Occipital lobe (tissue), 2 donors: Measurements from ENCODE around the gene SPDYE2. TPM values are rescaled to one million over a fixed set of nuclear protein-coding genes. Genes with fewer than 3 reads are reported as not detected.
"Not testable (repeated sequence)": the region's sequence is repeated elsewhere in the genome, so short reads cannot be mapped to it uniquely, and the experiment has no call there.

Experiments used
- DNase-seq: peaks from one replicate; lab custom pipeline; 2025; lab: John Stamatoyannopoulos, UW
- total RNA-seq: library from RNA; depleted of rRNA; stranded (reverse); fragments of >200 nt; gene quantifications from one replicate; pipeline ENCODE4 v1.2.3, GENCODE V29; 2014

The SPDYE2 gene, protein sequence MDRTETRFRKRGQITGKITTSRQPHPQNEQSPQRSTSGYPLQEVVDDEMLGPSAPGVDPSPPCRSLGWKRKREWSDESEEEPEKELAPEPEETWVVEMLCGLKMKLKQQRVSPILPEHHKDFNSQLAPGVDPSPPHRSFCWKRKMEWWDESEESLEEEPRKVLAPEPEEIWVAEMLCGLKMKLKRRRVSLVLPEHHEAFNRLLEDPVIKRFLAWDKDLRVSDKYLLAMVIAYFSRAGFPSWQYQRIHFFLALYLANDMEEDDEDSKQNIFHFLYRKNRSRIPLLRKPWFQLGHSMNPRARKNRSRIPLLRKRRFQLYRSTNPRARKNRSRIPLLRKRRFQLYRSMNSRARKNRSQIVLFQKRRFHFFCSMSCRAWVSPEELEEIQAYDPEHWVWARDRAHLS
- total RNA-seq, result not detected

DNA sequence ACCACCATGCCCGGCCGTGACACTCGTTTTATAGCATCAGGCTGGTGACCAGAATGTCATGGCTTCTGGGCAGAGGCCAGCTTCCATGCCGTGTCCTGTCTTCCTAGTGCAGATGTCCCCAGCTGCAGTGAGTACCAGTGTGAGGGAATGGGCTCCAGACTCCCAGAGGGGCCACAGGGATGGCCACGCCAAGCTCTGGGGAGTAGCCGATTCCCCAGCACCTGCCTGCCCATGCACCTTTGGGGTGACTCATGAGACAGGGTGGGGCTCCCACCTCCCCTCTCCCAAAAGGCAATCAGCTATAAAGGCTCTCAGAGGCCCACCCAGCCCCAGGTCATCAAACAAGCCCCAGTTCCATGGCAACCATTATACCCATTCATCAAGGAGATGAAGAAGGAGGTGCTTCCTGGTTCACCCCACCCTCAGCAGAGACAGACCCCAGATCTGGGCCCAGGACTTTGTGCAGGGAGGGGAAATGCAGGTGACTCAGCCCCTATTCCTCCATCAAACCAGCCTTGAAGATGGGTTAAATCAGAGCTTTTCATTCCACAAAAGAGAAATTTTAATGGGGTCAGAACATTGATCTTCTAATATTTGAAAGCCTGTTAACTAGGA is at the start of gene SPDYE2:
TSS of gene SPDYE2 (plus strand) at position 419 of the 615 bp plus-strand sequence. CDS start 2,030 bp downstream, outside the sequence.
- DNase-seq, result not testable (repeated sequence)

DNA sequence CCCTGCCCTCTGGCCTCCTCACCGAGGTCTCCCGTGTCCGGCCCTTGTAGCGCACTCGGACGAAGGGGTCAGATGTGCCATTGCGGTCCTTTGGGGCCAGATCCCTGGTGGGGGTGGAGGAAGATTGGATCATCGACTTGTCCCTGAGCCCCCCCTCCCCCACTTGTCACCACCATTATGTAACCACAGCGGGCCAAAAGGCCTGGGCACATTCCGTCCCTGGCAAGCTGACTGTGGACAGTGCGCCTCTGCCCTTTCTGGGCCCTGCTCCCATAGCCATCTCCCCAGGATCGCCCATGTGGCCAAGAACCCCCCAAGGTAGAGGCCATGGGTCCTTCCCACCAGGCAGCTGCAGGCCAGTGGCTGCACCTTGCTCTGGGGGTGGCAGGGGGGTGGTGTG is 47.9 kb upstream of the SPDYE2 start:
- DNase-seq, result not testable (repeated sequence)

DNA sequence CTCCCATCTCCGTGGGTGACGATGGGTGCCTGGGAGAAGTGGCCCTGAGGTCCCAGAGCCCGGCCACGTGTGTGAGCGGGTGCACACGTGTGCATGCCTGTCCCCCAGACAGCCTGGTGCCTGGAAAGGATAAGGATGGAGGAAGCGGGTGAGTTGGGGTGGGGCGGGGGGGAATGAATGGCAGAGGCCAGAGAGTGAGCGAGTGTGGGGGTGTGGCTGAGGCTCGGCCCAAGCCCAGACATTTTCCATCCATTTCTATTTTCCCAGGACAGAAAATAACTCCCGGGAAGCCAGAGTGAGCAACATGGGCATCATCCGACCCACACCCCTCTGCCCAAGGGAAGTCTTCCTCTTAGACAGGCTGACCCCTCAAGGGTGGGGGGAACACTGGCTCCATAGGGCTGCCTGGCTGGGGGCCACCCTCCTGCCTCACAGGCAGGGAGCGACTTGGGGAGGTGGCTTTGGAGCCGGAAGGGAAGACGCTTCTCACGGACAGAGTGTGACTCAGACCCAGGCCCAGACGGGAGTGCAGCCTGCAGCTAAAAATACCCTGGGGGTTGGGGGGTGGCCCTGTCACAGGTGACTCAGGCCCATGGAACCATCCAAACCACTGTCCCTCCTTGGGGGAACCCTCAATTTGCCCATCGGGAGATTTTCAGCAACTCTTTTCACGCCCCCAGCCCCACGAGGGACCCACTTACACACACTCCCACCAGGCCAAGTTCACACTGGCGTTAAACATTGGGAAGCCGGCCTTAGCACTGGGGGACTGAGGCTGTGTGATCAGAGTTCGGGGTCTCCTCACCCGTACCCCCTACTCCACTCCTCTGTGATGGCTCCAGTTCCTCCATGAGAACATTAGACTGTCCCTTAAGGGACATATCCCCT is 45.5 kb upstream of the SPDYE2 start:
- not testable (repeated sequence) for DNase-seq

DNA sequence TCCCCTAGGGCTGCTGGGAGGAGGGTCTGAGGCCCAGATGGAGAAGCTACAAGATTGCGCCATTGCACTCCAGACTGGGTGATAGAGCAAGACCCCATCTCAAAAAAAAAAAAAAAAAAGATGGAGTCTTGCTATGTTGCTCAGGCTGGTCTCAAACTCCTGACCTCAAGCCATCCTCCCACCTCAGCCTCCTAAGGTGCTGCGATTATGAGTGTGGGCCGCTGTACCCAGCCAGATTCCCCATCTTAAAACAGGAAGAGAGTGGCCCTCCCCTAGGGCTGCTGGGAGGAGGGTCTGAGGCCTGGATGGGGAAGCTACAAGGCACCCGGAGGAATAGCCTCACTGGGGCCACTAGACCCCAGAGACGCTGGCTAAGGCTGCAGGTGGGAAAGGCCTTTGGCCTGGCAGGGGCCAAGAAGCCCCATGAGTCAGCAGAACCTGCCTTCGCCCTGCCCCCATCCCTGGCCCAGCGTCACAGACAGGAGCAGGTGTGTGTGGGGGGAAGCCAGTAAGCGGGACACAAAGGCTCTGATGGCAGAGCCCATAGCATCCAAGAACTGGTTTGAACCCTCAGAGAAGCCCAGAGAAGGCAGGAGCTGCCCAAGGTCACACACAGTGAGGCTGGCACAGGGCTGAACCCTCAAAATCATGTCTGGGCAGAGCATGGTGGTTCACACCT is 43.5 kb upstream of the SPDYE2 start:
- not testable (repeated sequence) for DNase-seq

DNA sequence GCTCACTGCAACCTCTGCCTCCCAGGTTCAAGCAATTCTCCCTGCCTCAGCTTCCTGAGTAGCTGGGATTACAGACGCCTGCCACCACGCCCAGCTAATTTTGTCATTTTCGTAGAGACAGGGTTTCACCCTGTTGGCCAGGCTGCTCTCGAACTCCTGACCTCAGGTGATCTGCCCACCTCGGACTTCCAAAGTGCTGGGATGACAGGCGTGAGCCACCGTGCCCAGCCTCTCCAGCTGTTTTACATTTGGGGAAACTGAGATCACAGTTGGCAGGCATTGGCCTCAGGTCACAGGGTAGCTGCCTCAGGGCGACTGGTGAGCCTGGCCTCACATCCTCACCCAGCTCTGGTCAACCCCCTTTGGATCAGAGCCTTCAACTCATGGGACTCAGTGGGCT is 40.5 kb upstream of the SPDYE2 start:
- not testable (repeated sequence) for DNase-seq

DNA sequence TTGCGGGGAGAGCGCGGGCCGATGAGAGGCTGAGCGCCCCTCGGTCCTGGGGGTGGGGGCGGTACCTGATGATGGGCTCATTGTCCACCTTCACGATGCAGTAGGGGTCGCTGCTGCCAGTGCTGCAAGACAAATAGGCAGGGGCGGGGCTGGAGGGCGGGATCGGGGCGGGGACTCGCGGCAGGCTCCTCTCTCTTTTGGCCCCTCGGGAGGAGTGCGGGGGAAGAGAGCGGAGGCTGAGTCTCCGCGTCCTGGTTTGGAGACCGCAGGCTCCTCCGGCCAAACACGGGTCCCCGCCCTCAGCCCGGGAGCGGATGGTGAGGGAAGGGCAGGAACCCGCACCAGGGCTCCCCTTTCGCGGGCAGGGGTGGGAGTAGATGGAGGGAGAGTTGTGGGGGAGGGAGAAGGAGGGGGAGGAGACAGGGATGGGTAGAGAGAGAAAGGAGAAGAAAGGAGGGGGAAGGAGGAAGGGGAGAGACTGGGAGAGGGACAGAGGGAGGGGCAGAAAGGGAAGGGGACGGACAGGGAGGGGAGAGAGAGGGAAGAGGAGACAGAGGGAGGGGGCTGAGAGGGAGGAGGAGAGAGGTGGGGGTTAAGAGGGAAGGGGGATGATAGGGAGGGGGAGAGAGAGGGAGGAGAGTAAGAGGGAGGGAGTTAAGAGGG is 39.0 kb upstream of the SPDYE2 start:
- not testable (repeated sequence) for DNase-seq

DNA sequence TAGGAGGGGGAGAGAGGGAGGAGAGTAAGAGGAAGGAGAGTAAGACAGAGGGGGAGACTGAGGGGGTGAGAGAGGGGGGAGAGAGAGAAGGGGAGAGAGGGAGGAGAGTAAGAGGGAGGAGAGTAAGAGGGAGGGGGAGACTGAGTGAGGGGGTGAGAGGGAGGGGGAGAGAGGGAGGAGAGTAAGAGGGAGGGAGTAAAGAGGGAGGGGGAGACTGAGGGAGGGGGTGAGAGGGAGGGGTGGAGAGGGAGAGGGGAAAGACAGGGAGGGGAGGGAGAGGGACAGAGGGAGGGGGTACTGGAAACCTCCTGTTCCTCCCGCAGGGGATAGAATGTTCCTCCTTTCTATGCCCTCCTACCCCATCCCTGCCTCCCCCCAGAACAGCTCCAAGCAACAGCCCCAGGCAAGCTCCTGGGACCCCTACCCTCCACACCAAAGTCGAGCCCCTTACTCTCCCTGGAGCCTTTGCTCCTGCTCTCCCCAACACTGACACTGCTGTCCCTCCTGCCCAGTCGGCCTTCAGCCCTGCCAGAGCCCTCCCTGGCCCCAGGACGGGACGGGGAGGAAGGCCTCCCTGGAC is 38.3 kb upstream of the SPDYE2 start:
- DNase-seq, result not testable (repeated sequence)

DNA sequence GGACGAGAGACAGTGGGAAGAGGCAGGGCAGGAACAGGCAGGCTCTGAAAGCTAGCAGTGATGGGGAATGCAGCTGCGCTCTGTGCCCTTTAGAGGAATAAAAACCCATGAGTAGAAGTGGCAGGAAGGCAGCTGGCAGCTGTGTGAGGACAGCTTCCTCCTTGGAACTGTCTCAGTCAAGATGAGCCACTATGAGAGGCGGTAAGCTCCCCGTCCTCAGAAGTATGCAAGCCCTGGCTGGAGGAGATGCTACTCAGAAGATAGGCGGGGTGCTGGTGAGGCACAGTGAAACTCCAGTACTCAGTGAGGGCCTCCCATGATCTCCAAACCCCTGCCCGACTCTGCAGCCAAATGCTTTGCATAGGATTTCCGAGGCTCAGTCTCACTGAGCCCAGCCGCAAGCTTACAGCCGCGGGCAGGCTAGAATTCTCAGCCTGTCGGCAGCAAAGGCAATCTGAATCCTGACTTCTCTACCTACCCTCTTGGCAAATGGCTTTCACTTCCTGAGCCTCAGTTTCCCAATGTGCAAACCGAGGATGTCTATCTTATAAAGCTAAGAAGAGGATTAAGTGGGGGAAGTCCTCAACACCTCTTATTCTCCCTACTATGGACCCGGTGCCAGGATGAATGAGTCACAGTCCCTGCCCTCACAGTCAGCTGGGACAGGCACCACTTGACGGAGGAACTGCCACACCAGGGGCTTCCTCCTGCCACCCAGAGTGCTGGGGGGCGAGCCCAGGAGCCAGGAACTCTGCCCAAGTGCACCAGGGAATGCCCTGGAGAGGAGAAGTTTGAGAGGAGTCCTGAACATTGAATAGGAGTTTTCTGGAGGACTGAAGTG is 35.9 kb upstream of the SPDYE2 start:
- DNase-seq, result not testable (repeated sequence)

DNA sequence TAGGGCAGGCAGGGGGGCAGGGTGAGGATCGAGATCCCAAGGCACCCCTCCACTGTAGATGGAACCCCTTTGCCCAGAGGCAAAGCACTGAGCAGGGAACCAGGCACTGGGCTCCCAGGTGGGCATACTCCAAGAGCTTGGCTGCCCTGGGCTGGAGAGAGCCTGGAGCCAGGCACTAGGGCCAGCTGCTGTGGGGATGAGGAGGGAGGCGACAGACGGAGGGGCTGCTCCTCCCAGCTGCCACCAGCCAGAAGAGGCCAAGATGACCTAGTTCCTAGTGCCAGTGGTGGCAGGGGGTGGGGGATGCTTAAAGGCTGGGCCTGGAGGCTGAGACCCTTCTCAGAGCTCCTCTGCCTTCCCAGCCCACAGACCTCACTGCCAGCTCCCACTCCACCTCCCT is 35.1 kb upstream of the SPDYE2 start:
- not testable (repeated sequence) for DNase-seq

DNA sequence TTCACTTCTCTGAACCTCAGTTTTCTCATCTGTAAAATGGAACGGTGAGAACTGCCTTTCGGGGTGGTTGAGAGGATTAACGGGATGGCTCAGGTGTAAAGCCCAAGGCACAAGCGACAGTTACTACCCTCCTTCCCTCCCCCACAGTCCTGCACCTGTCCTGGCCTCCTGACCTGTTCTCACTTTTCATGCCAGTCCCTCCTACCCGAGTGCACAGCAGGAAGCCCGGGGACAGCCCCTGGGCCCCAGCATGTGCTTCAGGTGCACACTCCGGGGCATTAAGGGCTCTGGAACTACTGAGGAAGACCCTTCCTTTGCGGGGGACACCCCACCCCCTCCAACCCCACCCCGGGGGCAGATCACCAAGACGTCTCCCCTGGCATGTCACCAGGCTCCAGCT is 34.1 kb upstream of the SPDYE2 start:
- DNase-seq, result not testable (repeated sequence)

DNA sequence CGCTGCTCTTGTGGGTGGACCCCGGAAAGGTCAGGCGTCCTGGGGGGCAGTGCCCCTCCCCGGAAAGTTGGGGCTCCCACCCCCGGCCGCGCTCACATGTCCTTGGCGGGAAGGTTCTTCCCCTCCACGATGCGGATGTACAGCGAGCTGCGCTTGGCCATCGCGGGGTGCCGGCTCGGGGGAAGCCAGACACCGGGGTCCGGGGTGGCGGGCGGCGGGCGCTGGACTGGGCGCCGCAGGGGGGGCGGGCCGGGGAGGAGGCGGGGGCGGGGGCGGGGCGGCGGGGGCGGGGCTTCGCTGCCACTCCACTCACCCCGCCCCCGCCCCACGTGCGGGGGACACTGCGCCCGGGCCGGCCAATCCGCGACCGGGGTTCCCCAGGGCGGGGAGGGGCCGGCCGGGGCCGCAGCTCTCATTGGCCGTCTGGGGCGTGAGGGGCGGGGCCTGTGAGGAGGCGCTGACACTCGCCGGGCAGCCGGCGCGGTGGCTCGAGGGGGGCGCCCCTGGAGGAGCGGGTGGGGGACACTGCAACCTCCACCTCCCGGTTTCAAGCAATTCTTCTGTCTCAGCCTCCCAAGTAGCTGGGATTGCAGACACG is 33.4 kb upstream of the SPDYE2 start, which contains the start of gene RASA4B:
TSS of gene RASA4B (minus strand) at position 228 of the 598 bp plus-strand sequence. CDS start at position 161, 67 bp downstream.
- DNase-seq, result not testable (repeated sequence)

DNA sequence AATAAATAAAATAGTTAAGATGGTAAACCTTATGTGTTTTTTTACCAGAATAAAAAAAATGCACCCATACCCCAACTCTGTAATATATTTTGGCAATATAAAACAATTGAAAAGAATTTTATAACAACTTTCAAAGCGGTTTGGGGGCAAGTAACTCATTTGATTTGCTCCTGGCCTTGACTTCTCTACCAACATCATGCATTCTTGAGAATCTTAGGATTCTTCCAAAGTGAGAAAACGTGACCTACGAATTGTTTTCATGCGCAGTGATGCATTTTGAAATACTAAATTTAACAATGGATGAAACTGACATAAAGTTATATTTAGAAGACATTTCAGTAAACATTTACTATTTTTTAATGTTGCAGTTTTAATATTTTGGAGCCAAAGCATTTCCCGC is 30.2 kb upstream of the SPDYE2 start:
- not testable (repeated sequence) for DNase-seq

DNA sequence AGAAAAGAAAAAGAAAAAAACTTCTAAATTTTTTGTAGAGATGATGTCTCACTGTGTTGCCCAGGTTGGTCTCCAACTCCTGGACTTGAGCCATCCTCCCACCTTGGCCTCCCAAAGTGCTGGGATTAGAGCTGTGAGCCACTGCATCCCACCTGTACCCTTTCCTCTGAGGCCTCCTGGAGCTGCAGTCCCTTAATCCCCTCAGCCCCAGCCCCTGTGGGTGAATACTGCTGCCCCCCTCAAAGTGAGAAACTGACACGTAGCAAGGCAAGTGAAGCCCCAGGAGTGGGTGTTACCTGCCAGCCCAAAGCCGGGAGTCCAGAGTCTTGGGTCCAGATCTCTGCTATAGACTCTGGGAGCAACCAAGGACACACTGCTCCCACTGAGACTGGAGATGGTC is 26.2 kb upstream of the SPDYE2 start:
- DNase-seq, result not testable (repeated sequence)

DNA sequence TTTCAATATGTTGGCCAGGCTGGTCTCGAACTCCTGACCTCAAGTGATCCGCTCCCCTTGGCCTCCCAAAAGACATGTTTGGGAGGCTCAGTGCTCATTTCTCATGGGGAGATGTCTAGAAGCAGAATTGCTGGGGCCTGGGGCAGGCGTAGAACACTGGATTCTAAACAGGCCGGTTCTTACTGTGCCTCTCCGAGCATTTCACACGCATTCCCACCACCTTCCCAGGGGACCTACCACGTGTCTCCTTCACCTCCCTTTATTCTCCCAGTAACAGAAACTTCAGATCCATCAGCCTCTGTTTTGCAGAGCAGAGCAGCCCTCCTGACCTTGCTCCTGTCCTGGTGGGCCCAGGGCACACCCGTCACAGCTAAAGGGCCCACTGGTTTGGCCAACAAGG is 23.8 kb upstream of the SPDYE2 start:
- not testable (repeated sequence) for DNase-seq

DNA sequence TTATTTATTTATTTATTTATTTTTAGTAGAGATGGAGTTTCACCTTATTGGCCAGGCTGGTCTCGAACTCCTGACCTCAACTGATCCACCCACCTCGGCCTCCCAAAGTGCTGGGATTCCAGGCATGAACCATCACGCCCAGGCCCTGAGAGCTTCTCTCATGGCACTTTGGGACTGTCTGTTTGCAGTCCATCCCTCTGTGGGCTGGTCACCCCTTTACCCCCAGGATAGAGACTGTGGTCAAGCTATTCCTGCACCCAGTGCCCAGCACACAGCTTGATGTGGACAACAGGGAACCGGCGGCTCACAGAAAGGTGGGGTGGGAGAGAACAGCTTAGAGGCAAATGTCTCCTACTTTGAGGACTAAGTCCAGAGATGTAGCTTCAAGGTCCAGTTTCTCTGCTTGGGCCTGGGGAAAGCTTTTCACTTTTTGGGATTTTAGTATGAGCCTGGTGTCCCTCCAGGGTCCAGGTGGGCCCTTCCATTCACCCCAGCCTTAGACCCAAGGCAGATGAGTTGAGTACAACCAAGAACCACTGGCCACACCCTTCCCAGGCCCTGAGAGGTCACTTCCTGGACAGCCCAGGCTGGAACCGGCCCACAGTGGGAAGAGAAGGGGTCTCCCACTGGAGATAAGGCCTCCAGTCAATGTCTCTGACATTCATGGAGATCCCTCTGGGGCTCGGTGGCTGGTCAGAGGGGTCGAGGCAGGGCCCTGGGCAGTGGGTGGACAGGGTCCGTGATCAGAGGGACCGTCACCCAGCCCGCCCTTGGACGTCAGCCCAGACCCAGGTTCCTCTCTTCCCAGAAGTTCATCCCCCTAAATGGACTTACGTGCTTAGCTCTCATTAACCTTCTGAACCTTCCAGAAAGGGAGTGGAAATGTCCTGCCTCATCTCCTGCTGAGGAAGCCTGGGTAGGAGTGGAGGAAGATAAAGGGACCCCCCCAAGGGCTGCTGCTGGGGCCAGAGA is 22.9 kb upstream of the SPDYE2 start:
- not testable (repeated sequence) for DNase-seq

DNA sequence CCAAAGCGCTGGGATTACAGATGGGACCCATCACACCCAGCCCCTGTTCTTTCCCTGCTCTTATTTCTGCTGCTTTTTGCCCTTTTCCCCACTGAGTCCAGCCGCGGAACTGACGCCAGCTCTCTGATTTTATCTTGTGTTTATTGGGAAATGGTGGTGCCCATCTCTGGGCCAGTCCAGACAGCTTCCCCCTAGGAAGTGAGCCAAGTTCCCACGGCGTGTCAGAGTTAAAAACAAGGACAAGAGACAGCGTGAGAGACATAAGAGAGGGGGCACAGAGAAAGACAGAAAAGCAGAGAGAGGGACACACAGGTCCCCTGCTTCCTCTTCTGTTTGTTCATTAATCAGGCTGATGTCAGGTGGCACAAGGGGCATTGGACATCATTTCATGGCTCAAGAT is 19.4 kb upstream of the SPDYE2 start:
- DNase-seq, result not testable (repeated sequence)

DNA sequence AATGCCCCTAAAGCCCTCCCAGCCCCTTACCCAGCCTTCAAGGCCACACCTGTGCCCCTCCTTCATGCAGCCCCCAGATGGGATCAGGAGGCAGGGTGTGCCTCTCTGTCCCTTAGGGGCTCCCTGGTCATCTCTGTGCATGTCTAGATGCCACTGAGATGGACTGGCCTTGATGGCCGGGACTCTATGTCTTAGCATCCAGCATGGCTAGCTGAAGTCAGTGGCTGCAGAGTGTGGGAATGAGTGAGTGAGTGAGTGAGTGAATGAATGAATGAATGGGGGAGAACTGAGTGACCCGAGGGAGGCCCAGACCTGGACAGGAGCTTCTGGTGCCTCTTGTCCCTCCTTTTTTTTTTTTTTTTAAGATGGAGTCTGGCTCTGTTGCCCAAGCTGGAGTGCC is 18.9 kb upstream of the SPDYE2 start:
- not testable (repeated sequence) for DNase-seq
